ENCODE results near the gene PRKCE. TPM values are rescaled to one million over a fixed set of nuclear protein-coding genes. Genes with fewer than 3 reads are reported as not detected.

The PRKCE gene
- total and polyA plus RNA-seq, 2 experiments from 2014 or later, result 0.94 to 1.2 TPM

GRCh38 chr2:46164529-46165301 is 513.2 kb downstream of the PRKCE start:
- Histone ChIP-seq H2AFZ (no peak overlapping the region), H3K4me2 (no peak overlapping the region), H3K9me2 (ENCODE audit: insufficient read depth) (peaks cover 7% of the 10 kb centered on the region; the same call in 1 of the 2 replicates), H3K79me2 (replicated peaks; ENCODE audit: insufficient read depth) (no peaks in the 10 kb centered on the region), H3K27me3 (ENCODE audit: insufficient read depth) (no peaks in the 10 kb centered on the region), H3K36me3 (ENCODE audit: insufficient read depth) (no peaks in the 10 kb centered on the region), H3K4me1 (ENCODE audit: insufficient read depth) (peaks cover 9% of the 10 kb centered on the region), H4K20me1 (replicated peaks; ENCODE audit: insufficient read depth) (no peaks in the 10 kb centered on the region), H3K4me3 (no peak overlapping the region), H3F3A (replicated peaks; ENCODE audit: low read depth) (no peaks in the 10 kb centered on the region), H3K27ac (ENCODE audit: low read depth) (no peak overlapping the region)
- TF ChIP-seq EZH2 (IDR thresholded peaks at IDR 0.05; ENCODE audit: low read depth, unreplicated experiment) (no peak), REST (IDR thresholded peaks at IDR 0.05; ENCODE audit: unreplicated experiment) (no peak), CREB1 (CRISPR knock-in tag; IDR thresholded peaks at IDR 0.05; ENCODE audit: low read depth) (no peak), ZNF114 (CRISPR knock-in tag; IDR thresholded peaks at IDR 0.05) (no peak), ETS1 (IDR thresholded peaks at IDR 0.05) (no peak), ZNF331 (CRISPR knock-in tag; IDR thresholded peaks at IDR 0.05; ENCODE audit: low read depth) (no peak), ZNF462 (CRISPR knock-in tag; IDR thresholded peaks at IDR 0.05) (no peak), STAT1 (IDR thresholded peaks at IDR 0.05; ENCODE audit: unreplicated experiment) (no peak)
- no peak overlapping the region for H3K4me3 Mint-ChIP-seq
- no peaks in the 10 kb centered on the region for H3K36me3 Mint-ChIP-seq (ENCODE audit: low read depth)
- no peak for DNase-seq (ENCODE audit: low spot score)
- H3K4me1 Mint-ChIP-seq, result peaks cover 14% of the 10 kb centered on the region
- no peak for ATAC-seq
- H3K27me3 Mint-ChIP-seq (ENCODE audit: insufficient read depth, low read depth, poor library complexity), result peaks cover 2% of the 10 kb centered on the region
- H3K27ac Mint-ChIP-seq, result no peak overlapping the region
- H3K9me3 Mint-ChIP-seq, result no peaks in the 10 kb centered on the region
